Measurements from ENCODE around the gene GRIN1.

The GRIN1 gene

GRCh38 chr9:137109250-137110146, 29.5 kb upstream of the GRIN1 start:
- H3K4me3 ChIP-seq (ENCODE audit: low read length in 2 of 2), result no peak overlapping the region
- H2AFZ ChIP-seq (ENCODE audit: low read length), result no peak overlapping the region
- H3K36me3 ChIP-seq (replicated peaks in 1 of 2; ENCODE audit: control insufficient read depth in 2 of 2, insufficient read depth in 2 of 2, low read length in 2 of 2), result peaks cover 29 to 49% of the 10 kb centered on the region in 2 donors
- H2BK5ac ChIP-seq (ENCODE audit: low read length), result no peak overlapping the region
- H4K8ac ChIP-seq (ENCODE audit: low read depth, low read length), result no peak overlapping the region
- peak overlapping the region; percentile 55 for H3K23ac ChIP-seq (ENCODE audit: low read depth, low read length, poor library complexity)
- H3K9ac ChIP-seq (ENCODE audit: low read depth, low read length, poor library complexity), result no peak overlapping the region
- H3K4me2 ChIP-seq (ENCODE audit: insufficient read depth, low read length, poor library complexity, severe bottlenecking), result no peak overlapping the region
- H3K27ac ChIP-seq (replicated peaks; ENCODE audit: low read length), result no peak overlapping the region
- no peak overlapping the region for H2BK120ac ChIP-seq (ENCODE audit: low read depth, low read length)
- H3K14ac ChIP-seq (ENCODE audit: low read length), result no peak overlapping the region
- no peak overlapping the region for H2AK5ac ChIP-seq (ENCODE audit: low read depth, low read length)
- no peak overlapping the region for H3K18ac ChIP-seq (ENCODE audit: low read length)
- no peak for DNase-seq (ENCODE audit: low spot score)
- no peaks in the 10 kb centered on the region for H3K9me3 ChIP-seq (replicated peaks in 1 of 2; ENCODE audit: control insufficient read depth in 2 of 2, insufficient read depth in 1 of 2, low read depth in 1 of 2, low read length in 2 of 2)
- H4K91ac ChIP-seq (ENCODE audit: low read depth, low read length, poor library complexity), result no peak overlapping the region
- no CpG with 5 or more reads among the region's 34 CpGs for whole genome bisulfite sequencing, 2 donors (ENCODE audit: extremely low coverage in 2 of 2, insufficient read length in 2 of 2, insufficient replicate concordance in 1 of 2)
- peaks cover 0 to 2% of the 10 kb centered on the region in 2 donors for H3K4me1 ChIP-seq (ENCODE audit: control insufficient read depth in 2 of 2, insufficient read depth in 1 of 2, low read depth in 1 of 2, low read length in 2 of 2)
- no peaks in the 10 kb centered on the region for H3K79me1 ChIP-seq (ENCODE audit: low read depth, low read length)
- peaks cover 0 to 14% (median 2%) of the 10 kb centered on the region in 3 experiments for H3K27me3 ChIP-seq (ENCODE audit: control insufficient read depth in 3 of 3, insufficient read depth in 3 of 3, low read depth in 1 of 3, low read length in 3 of 3)
- peak overlapping the region; percentile 41 for H2BK12ac ChIP-seq (ENCODE audit: low read length)
- H3K4ac ChIP-seq (ENCODE audit: low read length), result no peak overlapping the region
- no peak overlapping the region for H2BK15ac ChIP-seq (ENCODE audit: low read length)

GRCh38 chr9:137110147-137110910, 28.6 kb upstream of the GRIN1 start:
- no peak overlapping the region for H3K14ac ChIP-seq (ENCODE audit: low read length)
- H3K4me1 ChIP-seq (ENCODE audit: control insufficient read depth in 2 of 2, insufficient read depth in 1 of 2, low read depth in 1 of 2, low read length in 2 of 2), result peaks cover 0 to 2% of the 10 kb centered on the region in 2 donors
- no peak overlapping the region for H3K9ac ChIP-seq (ENCODE audit: low read depth, low read length, poor library complexity)
- no peak overlapping the region for H2BK15ac ChIP-seq (ENCODE audit: low read length)
- H2AK5ac ChIP-seq (ENCODE audit: low read depth, low read length), result peak overlapping the region; percentile 28
- H3K36me3 ChIP-seq (replicated peaks in 1 of 2; ENCODE audit: control insufficient read depth in 2 of 2, insufficient read depth in 2 of 2, low read length in 2 of 2), result peaks cover 25 to 41% of the 10 kb centered on the region in 2 donors
- H2BK12ac ChIP-seq (ENCODE audit: low read length), result no peak overlapping the region
- H4K91ac ChIP-seq (ENCODE audit: low read depth, low read length, poor library complexity), result no peak overlapping the region
- H3K23ac ChIP-seq (ENCODE audit: low read depth, low read length, poor library complexity), result peak overlapping the region; percentile 55
- H3K18ac ChIP-seq (ENCODE audit: low read length), result no peak overlapping the region
- H3K4me3 ChIP-seq (ENCODE audit: low read length in 2 of 2), result no peak overlapping the region
- WGBS, 2 donors (ENCODE audit: extremely low coverage in 2 of 2, insufficient read length in 2 of 2, insufficient replicate concordance in 1 of 2), result no CpG with 5 or more reads among the region's 38 CpGs
- no peak for DNase-seq (ENCODE audit: low spot score)
- peak overlapping the region; percentile 39 for H2BK5ac ChIP-seq (ENCODE audit: low read length)
- peaks cover 0 to 23% (median 5%) of the 10 kb centered on the region in 3 experiments for H3K27me3 ChIP-seq (ENCODE audit: control insufficient read depth in 3 of 3, insufficient read depth in 3 of 3, low read depth in 1 of 3, low read length in 3 of 3)
- no peak overlapping the region for H3K27ac ChIP-seq (replicated peaks; ENCODE audit: low read length)
- no peak overlapping the region for H4K8ac ChIP-seq (ENCODE audit: low read depth, low read length)
- H3K4ac ChIP-seq (ENCODE audit: low read length), result no peak overlapping the region
- H3K79me1 ChIP-seq (ENCODE audit: low read depth, low read length), result no peaks in the 10 kb centered on the region
- H3K4me2 ChIP-seq (ENCODE audit: insufficient read depth, low read length, poor library complexity, severe bottlenecking), result no peak overlapping the region
- no peak overlapping the region for H2AFZ ChIP-seq (ENCODE audit: low read length)
- no peaks in the 10 kb centered on the region for H3K9me3 ChIP-seq (replicated peaks in 1 of 2; ENCODE audit: control insufficient read depth in 2 of 2, insufficient read depth in 1 of 2, low read depth in 1 of 2, low read length in 2 of 2)
- no peak overlapping the region for H2BK120ac ChIP-seq (ENCODE audit: low read depth, low read length)

GRCh38 chr9:137110911-137111787, 27.8 kb upstream of the GRIN1 start:
- Histone ChIP-seq H2BK15ac (ENCODE audit: low read length) (no peak overlapping the region), H3K4me1 (ENCODE audit: control insufficient read depth in 2 of 2, insufficient read depth in 1 of 2, low read depth in 1 of 2, low read length in 2 of 2) (peaks cover 0 to 6% of the 10 kb centered on the region in 2 donors), H3K14ac (ENCODE audit: low read length) (no peak overlapping the region), H3K36me3 (replicated peaks in 1 of 2; ENCODE audit: control insufficient read depth in 2 of 2, insufficient read depth in 2 of 2, low read length in 2 of 2) (peaks cover 21 to 33% of the 10 kb centered on the region in 2 donors), H3K79me1 (ENCODE audit: low read depth, low read length) (no peaks in the 10 kb centered on the region), H3K27ac (replicated peaks; ENCODE audit: low read length) (no peak overlapping the region), H3K4me3 (ENCODE audit: low read length in 2 of 2) (no peak overlapping the region), H2AK5ac (ENCODE audit: low read depth, low read length) (no peak overlapping the region), H3K27me3 (ENCODE audit: control insufficient read depth in 3 of 3, insufficient read depth in 3 of 3, low read depth in 1 of 3, low read length in 3 of 3) (peaks cover 0 to 30% (median 5%) of the 10 kb centered on the region in 3 experiments), H4K91ac (ENCODE audit: low read depth, low read length, poor library complexity) (no peak overlapping the region), H2BK120ac (ENCODE audit: low read depth, low read length) (no peak overlapping the region), H3K9ac (ENCODE audit: low read depth, low read length, poor library complexity) (peak overlapping the region; percentile 30), H3K9me3 (replicated peaks in 1 of 2; ENCODE audit: control insufficient read depth in 2 of 2, insufficient read depth in 1 of 2, low read depth in 1 of 2, low read length in 2 of 2) (no peaks in the 10 kb centered on the region), H2BK5ac (ENCODE audit: low read length) (no peak overlapping the region), H2BK12ac (ENCODE audit: low read length) (no peak overlapping the region), H3K4ac (ENCODE audit: low read length) (no peak overlapping the region), H4K8ac (ENCODE audit: low read depth, low read length) (no peak overlapping the region), H2AFZ (ENCODE audit: low read length) (no peak overlapping the region), H3K18ac (ENCODE audit: low read length) (no peak overlapping the region), H3K4me2 (ENCODE audit: insufficient read depth, low read length, poor library complexity, severe bottlenecking) (no peak overlapping the region), H3K23ac (ENCODE audit: low read depth, low read length, poor library complexity) (no peak overlapping the region)
- whole genome bisulfite sequencing, 2 donors (ENCODE audit: extremely low coverage in 2 of 2, insufficient read length in 2 of 2, insufficient replicate concordance in 1 of 2), result no CpG with 5 or more reads among the region's 28 CpGs
- DNase-seq (ENCODE audit: low spot score), result no peak

All from neuronal stem cell (in vitro differentiated cells).